ENCODE data around the gene TNFAIP3.

TNFAIP3 gene

DNA sequence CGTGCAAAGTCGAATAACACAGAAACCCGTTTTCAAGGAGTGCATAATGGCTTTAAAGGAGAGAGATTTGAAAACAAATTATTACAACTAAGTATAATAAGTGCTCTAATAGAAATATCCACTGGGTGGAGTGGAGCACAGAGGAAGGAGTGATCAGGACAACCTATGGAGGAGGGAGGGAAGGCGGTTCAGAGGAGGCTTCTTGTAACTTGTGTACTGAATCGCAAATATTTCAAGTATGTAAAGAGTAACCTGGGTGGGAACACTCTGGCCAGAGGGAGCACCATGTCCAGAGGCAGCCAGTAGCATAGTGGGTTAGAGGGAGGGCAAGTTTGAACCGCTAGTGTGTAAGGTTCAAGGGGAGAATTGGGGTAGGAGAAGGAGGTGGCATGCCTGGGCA is 21.6 kb upstream of the TNFAIP3 start:
- DNase-seq: no peak

DNA sequence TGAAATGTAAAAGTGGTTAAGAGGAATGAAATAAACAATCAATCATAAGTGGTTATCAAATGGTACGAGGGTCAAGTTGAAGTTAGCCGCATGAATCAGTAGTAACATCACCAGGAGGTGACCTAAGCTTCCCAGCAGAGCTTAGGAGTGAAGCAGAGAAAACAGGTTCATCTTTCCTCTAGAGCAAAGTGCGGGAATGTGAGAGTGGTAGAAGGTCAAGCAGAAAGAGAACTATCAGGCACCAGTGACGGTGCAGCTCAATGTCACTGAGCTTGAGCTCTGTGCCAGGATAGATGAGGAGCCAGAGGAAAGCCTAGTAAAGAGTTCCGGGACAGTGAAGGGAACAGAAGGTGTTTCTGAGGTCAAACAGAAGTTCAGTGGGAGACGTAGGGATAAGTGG is 20.8 kb upstream of the TNFAIP3 start:
- no peak for DNase-seq

DNA sequence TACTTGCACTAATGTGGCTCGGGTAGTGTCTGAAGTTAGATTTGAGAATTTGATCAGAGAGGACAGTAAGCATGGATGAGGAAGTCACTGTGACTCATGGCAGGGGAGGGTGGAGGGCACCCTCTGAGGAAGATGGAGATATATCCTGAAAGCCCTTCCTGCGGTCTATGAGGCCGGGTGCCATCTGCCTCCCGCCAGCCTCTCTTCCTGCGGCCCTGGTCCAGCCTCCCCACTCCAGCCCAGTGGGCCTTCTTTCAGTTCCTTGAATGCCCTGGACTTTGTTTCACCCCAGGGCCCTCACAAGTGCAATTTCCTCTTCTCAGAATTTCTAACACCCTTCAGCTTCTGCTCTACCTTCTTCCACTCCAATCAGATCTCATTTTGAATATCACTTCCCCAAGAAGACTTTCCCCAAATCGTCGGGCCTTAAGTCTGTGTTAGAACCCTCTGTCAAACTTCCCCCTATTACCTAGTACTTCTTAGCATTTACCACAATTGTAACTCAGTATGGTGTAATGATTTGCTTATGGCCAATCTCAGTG is 20.2 kb upstream of the TNFAIP3 start:
- DNase-seq: peak; percentile 67

DNA sequence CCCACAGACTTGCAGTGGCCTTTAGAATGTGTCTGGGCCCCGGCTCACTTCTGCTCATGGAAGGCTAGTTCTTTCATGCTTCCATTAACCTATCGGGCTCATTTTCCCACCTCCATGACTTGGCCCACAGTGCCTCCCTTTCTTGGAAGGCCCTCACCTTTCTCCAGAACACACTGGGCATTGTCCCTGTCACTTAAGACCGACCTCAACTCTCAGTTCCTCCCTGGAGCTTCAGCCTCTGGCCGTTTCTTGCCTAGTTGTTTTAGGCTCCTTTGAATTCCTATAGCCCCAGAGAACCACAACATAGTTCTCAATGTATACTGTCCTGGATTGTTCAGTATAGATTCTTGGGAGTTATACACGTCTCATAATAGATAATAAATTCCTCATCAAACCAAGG is 19.3 kb upstream of the TNFAIP3 start:
- DNase-seq: no peak

DNA sequence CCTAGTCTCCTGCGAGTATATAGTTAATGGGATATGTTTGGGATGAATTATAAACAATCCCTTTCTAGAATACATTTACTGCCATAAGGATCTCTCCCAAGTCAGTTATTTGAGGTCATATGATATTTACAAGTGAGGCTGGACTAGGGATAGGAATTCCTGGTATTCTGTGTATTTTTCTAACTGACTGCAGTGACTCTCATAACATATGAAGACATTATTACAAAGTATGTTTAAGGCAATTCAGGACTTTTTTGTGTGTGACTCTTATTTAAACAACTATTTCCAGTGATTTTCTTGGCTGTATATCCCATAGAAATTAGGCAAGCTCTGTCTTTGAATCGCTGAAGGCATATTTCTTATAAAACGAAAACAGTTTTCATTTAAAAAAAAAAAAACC is 18.4 kb upstream of the TNFAIP3 start:
- DNase-seq: no peak

DNA sequence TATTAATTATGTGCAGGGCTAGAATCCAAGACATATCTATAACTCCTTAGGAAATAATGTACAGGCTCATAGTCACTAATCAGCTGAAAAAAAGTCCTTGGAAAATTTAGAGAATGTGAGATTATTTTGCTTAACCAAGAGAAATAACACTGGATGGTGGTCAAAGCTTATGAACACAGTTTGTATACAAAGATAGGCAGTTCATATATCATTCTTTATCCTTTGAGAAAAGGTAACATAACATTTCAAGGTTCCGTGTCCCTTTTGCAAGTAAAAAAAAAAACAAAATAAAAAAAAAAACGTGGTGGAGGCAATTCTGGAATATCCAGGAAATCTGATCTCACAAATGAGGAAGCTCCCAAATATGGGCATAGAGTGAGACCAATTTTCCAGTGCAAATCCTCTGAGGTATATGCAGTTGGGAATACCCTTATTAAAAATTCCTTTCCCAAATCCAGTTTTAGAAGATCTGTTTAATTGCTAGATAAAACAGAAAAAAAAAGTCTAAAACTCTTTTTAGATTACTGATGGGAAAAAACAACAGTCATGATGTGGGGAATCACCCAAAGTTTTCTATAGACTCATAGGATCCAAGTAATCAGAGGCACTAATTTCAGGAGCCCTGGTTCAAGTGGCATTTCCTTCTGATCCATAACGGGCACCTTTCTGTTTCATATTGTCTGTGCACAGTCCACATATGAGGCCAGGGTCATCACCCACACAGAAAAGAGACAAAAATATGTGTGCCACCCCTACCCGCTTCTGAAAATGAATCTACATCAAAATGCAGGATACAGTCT is 17.7 kb upstream of the TNFAIP3 start:
- no peak for DNase-seq

DNA sequence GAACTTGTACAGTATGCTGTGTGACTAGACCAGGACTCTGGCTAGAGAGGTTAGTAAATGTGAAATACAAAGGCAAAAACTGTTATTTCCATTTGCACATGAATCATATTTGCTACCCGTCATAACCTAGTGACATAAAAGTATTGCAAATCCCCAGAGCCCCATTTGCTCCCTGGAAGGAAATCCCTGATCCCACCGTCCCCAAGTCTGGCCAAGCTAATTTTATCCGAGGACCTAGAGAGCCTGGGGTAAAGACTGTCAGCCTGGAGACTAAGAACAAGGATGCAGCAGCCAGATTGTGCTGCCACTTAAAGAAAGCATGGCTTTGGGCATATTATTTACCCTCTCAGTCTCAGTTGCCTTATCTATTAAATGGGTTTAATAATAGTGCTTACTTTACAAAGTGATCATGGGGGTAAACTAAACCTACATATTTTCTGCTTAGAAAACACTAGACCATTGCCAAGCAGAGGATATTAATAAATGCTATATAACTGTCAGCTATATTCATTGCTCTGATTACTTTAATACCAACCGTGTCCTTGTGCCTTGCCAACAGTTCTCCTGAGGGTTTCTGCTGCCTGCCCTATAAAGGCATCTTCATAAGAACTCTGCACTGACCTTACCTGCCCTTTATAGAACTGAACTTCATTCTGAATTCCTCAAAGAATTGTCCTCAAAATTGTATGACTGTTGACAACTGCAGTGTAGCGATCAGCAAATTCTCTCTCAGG is 16.9 kb upstream of the TNFAIP3 start:
- DNase-seq: no peak

DNA sequence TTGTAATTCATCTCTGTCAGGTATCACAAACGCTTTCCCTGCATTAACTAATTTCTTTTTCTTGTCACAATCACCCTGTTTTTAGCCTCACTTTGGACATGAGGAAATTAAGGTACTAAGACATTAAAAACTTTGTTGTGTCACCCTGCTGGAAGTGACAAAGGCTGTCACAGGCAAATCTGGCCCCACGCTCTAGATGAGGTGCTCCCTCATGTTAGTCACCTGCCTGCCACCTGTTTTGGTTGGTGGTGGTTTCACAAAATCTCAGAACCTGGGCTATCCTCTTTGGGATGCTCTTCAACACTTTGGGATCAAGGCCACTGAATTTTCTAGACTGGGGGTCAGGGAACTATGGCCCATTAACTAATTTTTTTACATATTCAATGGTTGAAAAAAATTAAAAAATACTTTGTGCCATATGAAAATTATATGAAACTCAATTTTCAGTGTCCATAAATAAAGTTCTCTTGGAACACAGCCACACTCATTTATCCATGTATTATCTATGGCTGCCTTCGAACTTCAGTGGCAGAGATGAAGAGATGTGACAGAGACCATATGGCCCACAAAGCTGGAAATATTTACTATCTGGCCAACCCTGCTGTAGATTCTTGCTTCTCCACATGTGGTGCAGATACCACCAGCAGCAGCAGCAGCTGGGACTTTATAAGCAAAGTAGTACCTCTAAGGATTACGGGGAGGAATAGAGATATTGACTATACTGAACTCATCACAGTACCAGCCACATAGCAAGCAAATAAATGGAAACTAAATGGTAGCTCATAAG is 16.1 kb upstream of the TNFAIP3 start:
- DNase-seq: no peak

DNA sequence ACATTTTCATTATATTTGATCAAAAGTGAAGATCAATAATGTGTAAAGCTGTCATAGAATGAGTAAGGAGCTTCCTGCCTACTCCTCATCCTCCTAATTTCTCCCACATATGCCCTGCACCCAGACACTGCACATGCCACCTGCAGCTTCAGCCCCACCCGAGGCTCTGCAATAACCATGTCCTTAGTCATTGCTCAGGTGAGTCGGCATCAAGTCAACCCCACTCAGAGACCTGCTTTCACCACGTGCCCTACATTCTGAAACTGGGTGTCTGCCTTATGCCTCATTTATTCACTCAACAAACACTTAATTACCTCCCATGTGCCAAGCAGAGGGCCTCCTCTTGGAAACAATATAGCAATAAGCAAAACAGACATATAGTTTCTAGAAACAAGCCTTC is 15.4 kb upstream of the TNFAIP3 start:
- no peak for DNase-seq

DNA sequence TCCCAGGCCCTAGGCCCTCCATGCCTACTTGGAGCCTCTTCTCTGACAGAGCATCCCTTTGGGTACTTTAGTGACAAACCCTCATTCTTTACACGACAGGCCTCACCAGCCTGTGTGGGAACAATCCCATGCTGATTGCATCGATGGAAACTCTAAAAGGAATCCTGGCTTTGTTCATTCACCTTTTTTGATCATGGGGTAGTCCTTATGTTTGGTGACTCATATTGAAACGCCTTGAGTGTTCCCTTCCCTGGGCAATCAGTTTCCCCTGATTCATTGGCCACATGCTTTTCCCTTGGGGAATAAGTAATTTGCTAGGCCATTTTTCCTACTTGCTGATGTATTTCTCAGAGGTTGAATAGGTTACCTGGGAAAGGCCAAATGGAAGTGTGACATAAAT is 14.7 kb upstream of the TNFAIP3 start:
- no peak for DNase-seq

DNA sequence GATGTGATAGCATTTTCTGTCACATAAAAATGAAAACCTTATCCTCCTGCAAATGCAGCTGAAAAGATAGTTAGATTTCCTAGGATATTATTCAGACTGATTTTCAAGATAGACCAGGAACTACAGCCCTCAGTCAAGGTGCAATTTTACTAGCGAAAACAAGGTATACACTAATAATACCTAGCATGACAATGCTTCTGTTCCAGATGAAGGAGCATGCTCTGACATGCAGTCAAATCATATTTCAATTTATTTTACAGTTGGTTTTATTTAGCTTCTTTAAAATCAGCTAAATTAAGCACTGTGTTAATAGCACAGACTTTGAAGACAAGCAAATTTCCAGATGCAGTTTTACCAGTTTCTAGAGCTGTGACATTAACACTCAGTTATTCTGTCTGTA is 14.2 kb upstream of the TNFAIP3 start:
- DNase-seq: no peak

DNA sequence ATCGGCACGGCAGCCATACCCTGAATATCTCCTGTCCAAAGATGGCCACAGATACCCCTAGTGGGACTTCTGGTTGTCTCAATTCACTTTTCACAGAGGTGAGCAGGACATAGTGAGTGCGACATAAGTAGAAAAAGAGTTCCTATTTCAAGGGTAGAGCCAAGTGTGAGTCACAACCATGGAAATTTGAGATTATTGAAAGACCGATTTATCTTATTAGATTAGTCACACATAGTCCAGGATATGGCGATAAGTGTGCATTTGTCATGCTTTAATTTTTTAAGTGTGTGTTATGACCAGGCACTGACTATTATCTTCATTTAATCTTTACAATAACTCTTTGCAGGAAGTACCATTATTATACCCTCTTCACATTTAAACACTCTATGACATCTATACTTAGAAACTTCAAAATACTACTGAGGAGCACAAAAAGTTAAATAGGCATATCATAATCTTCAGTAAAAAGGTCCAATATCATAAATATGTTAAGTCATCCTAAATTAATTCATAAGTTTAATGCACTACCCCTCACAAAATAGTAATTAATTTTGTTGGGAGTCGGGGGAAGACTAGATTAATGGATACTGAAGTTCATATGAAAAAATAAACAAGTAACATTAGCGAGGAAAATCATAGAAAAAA is 13.4 kb upstream of the TNFAIP3 start:
- no peak for DNase-seq

DNA sequence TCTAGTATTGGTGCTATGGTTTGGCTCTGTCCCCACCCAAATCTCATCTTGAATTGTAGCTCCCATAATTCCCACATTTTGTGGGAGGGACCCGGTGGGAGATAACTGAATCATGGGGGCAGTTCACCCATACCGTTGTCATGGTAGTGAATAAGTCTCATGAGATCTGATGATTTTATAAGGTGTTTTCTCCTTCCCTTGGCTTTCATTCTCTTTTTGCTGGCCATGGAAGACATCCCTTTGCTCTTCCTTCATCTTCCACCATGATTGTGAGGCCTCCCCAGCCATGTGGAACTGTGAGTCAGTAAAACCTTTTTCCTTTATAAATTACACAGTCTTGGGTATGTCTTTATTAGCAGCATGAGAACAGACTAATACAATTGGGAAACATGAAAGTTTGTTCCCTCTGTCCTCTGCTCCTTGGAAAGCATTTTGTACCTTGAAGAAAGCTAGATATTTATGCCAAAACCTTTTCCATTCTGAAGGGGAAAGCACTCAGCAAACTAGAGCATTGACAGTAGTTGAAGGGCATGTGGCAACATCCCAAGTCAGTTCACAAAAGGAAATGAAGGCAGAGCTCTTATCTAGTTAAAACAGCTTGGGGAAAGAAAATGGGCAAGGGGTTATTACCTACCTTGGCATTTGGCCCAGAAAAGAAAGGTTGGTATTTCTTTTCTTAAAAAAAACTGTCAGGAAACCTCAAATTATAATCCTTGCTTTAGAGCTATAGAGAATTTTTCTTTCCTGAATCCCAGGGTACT is 10.7 kb upstream of the TNFAIP3 start:
- peak; percentile 24 for DNase-seq

DNA sequence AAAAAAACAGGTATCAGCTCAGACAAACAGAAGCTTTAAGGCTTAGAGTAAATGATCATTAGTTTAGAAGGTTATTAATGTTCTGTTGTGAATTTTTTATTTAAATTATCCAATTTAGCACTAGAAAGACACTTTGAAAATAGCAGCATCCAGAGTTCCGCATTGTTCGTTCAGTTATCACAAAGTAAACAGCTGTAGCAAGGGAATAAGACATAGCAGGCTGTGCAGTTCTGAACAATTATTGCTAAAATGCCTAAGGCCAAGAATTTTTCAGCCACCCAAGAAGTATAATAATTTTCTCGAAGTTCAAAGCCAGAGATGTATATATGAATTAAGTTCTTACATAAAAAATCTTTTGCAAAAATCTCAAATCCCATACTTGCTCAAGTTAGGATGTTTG is 8.0 kb upstream of the TNFAIP3 start:
- DNase-seq: no peak

DNA sequence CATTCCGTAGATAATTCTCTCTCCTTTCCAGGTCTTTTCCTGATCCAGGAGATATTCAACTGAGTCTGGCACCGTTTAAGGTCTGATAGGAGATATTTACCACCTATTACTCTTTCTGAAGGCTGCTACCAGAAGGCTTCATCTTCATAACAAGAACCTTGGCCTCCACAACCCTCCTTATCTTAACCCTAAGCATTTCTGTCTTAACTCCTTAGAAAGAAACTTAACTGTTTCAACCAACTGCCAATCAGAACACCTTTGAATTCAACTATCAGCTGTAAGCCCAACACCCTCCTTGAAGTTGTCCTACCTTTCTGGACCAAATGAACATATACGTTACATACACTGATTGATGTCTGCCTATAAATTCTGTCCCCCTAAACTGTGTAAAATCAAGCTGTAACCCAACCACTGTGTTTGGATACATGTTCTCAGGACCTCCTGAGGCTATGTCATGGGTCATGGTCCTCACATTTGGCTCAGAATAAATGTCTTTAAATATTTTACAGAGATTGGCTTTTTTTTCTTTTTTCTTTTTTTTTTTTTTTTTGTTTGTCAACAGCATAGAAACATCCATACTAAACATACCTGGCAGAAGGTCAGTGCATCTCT is 6.6 kb upstream of the TNFAIP3 start:
- no peak for DNase-seq

DNA sequence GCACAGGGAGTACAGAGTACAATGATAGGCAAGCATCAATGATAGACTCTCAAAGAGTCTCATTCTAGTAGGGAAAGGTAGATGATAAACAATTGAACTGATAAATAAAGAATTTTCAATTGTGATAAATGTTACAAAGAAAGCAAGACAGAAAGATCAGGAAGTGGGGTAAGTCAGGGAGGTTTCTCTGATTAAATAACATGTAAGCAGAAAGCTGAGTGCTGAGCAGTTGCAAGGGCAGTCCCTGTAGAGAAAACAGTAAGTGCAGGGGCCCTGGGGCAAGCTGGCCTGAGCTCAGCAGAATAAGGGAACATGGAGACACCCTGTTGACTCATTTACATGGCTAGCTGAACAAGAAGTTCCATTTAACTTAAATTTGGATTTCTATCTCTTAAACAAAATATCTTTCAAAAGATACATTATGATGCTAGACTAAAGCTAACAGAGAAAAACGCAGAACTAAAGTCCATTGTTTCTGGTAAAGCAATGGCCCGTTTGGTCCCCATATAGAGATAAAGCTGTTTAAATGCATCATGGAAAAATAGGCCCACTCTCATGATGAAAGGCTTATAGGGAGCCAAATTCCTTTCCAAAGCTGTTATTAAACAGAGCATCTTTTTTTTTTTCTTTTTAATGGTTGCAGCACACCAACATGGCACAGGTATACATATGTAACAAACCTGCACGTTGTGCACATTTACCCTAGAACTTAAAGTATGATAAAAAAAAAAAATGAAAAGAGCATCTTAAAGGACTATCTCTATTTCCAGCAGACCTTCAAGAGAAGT is 5.3 kb upstream of the TNFAIP3 start:
- no peak for DNase-seq

DNA sequence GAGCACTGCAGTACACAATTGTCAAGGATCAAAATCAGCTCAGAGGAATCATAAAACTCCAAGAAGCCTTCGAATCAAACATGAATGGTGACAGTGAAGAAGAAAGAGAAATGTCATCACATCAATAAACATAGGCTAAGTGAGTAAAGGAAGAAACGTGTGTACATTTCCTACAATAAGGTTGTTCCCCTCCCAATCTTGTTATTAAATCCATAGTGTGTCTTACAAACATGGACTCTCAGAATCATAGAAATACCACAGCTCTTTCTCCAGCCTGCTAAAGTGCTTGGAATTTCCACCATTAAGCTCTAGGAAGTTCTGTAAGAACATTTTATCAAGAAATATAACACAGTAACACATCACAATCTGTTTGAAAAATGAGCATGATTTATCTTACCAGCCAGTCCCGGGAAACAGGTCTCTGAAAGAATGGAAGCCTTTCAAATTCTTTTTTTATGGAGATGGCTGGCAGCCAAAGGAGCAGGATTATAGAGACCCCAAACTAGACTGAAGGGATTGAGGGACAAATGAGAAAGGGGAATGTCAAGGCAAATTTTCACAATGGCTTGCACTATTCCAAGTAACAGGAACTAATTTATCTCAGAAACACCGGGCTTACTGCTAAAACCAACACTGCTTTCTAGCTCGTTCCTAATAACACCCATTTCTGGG is 4.5 kb upstream of the TNFAIP3 start:
- DNase-seq: no peak

DNA sequence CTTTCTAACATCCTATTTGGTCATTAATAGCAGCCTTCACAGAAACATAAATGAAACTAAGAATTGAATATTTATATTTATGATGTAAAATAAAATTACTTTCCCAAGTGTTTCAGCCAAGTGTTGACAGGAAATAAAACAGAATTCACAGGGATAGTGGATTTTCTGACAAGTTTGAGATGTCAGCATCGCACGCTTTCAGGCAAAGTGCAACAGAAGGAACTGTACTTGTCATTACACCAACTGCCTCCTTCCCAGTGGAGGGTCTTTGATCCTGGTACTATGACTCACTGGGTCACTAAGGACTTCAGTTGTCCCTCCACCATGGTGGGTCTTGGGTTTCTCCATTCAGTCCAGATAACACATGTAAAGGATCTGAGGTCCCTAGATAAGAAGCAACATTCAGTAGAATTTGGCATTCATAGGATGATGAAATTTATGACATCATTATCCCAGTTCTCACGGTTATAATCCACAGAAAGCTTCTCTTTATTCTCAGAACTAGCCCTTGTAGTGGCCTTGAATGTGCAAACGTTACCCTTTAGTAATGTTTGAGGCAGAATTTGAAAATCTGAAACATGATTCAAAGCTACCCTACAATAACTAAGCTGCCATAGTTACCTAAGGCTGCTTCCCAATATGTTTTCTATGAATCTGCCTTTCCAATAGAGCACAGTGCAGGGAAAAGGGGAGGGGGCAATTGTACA is 3.8 kb upstream of the TNFAIP3 start:
- no peak for DNase-seq

DNA sequence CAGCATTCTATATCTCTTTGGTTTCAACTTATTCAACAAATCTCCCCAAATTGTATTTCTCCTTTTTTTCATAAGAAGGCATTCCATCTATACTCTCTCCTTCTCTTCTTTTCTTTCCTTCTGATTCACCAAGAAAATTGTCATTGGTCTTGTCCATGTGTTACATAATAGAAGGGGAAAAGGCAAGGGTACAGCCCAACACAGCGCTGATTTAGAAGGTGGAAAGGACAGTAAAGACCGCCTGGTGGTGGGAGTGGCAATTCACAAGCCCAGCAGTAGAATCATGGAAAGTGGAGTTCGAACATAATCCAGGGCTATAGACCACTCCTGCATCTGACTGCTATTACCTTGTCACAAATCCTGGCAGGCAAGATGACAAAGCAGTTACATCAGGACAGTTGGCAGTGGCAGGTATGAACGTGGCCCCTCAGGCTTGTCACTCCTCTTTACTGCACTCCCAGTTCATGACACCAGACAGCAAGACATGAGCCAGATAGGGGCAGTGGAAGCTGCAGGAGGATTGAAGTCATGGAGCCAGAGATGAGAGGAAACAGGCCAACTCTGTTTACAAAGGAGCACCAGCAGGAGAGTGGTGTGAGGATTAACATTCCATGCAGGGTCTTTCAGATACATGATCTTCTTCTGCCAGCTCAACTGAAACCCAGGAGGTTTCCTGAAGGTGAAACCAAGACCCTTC is 2.1 kb upstream of the TNFAIP3 start:
- no peak for DNase-seq

All from KG1 (cell line).